GM21576 (cell line): ENCODE results near the gene HIVEP3.

Source experiments
- ATAC-seq: cut with Tn5 transposase; IDR thresholded peaks from one replicate; pipeline ENCODE4 v1.9.1; 2021; ENCODE audit warnings: mild to moderate bottlenecking, moderate library complexity; ENCODE audit not compliant: unreplicated experiment

Gene HIVEP3

GRCh38 chr1:41658431-41659158 is 260.1 kb downstream of the HIVEP3 start:
- ATAC-seq, result no peak

GRCh38 chr1:41657679-41658295 is 260.9 kb downstream of the HIVEP3 start:
- no peak for ATAC-seq

- ATAC-seq, result no peak
Observed at GRCh38 chr1:41656825-41657500, 261.8 kb downstream of the HIVEP3 start.

- no peak for ATAC-seq
Observed at GRCh38 chr1:41656068-41656467, 262.7 kb downstream of the HIVEP3 start.

GRCh38 chr1:41655632-41656031 is 263.1 kb downstream of the HIVEP3 start:
- ATAC-seq, result no peak

- no peak for ATAC-seq
Observed at GRCh38 chr1:41653574-41653973, 265.1 kb downstream of the HIVEP3 start.

DNA sequence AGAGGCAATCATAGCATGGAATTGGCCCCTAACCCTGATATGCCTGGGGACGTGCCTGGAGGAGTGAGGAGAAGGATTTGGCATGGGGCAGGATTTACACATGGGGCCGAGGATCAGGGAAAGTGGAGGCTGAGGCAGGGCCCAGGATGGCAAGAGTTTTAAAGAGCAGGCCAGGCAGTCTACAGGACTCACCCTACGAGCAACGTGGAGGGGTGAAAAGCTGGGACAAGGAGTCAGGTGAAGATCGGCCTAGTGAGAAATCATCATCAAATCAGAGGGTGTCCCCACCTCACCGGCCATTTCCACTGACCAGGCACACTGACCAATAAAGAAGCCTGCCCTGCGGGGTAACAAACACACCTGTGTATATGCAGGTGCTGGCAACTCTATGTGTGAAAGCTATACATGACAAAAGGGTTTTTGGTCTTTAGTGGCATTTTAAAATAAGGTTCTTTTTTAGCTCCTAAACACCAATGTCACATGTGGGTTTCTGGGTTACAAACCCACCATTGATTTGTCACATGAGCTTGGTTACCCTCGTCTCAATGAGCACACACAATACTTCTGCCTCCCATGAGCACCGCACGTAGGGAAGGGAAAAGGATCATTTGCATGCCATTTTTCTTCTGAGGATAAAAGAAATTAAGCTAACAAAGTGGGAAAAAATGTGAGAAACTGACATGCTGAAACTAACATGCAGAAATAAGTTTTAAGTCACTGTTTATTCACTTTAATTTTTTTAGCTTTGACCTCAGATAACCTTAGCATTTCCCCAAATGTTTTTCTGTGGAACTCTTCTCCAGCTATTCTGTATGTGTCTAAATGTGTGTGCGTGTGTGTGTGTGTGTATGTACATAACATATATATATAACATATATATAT is 266.1 kb downstream of the HIVEP3 start:
- ATAC-seq, result no peak

- ATAC-seq, result no peak
Observed at GRCh38 chr1:41650028-41650880, 268.5 kb downstream of the HIVEP3 start.

GRCh38 chr1:41649396-41650027 is 269.2 kb downstream of the HIVEP3 start:
- ATAC-seq, result no peak

DNA sequence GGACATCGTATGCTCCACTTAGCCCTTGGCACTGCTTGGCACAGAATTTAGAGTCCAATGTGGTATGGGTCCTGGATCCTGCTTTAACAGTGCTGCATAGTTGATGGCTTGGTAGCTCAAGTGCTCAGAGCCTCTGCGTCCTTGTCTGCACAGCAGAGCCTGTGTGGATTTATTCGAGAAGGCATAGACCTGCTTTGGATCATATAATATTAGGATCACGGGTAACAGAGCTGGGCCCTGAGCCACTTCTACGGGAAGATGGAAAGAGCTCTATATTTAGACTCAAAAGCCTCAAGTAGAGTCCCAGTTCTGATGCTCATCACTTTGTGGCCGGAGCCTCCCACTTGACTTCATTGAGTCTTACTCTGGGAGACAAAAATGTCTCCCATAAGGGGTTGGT is 269.9 kb downstream of the HIVEP3 start:
- ATAC-seq, result no peak

- ATAC-seq, result no peak
Observed at GRCh38 chr1:41648230-41648629, 270.5 kb downstream of the HIVEP3 start.

- ATAC-seq, result no peak
Observed at GRCh38 chr1:41647221-41648135, 271.2 kb downstream of the HIVEP3 start.

GRCh38 chr1:41646186-41646585 is 272.5 kb downstream of the HIVEP3 start:
- ATAC-seq, result no peak

- no peak for ATAC-seq
Observed at GRCh38 chr1:41645062-41645461, 273.7 kb downstream of the HIVEP3 start.

DNA sequence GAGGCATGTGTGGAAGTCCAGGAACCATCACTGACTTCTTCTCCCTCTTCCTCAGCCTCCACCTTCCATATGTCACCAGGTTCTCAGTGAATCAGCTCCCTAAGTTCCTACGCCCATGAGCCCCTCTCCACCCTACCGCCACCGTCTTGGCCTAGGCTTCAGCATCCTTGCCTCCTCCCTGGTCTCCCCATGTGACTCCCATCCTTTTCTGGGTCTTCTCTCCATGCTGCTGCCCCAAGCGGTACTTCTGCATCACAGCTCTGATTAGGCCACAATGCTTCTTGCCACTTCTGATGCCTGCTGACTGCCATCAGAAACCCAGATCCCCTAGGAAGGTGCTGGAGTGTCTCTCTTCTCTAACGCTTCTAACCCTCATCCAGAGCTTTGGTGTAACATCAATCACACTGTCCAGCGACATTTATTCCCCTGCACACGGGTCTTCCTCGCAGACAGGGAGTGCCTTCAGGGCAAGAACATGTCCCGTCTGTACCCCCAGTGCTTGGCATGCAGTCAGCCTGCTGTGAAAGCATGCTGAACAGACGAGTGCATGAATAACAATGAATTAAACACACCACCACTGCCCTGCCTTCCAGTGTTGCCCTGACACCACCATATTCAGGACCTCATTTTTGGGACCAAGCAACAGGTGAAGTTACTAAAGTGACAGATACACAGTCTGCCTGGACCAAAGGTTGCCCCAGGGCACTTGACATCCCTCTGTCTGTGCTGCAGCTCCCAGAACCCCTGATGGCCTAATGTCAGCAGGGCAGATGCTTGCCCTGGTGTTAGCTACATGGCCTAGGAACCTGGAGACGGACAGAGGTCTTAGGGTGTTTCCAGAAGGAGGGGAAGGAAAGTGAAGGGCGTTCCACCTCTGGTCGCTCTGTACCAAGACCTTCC is 275.6 kb downstream of the HIVEP3 start:
- no peak for ATAC-seq

DNA sequence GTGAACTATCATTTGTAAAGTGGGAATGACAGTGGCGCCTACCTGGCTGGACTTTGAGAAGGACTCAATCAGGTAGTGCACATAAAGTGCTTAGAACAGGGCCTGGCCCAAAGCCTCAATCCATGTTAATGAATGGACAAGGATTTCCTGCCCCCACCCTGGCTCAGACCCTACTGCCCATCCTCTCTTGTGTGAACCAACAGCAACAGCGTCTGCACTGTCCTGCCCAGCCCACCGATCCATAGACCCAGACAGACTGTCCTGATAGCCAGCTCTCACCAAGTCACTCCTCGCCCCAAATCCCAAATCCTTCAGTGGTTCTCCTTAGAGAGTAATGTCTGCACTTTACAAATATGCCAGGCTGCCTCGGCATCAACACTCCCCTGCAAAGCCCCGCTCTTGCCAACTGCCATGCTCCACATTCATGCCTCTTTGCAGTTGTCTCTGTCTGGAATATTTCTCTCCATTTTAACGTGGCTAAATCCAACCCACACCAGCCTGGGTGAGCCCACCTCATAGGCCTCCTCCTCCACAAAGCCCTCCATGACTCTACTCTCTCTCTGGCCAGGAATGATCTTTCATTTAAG is 276.7 kb downstream of the HIVEP3 start:
- no peak for ATAC-seq

GRCh38 chr1:41641475-41641814 is 277.3 kb downstream of the HIVEP3 start:
- ATAC-seq, result no peak
